Stimulated activated naive CD8-positive, alpha-beta T cell treated with anti-CD3 and anti-CD28 coated beads, Interleukin-15, amount 100 ng/mL, for 72 hours (primary cell): ENCODE measurements around the gene FOXP1.

Experiments used
- ATAC-seq: fragments of 150-1000 bp; cut with Tn5 transposase; 2 replicates; pipeline ENCODE4 v1.10.0; 2021; ENCODE audit warnings: mild to moderate bottlenecking, moderate library complexity
- DNase-seq, 2 donors: peaks; one replicate each; pipeline ENCODE4 v3.0.0; 2021 to 2022
- H3K27ac Mint-ChIP-seq, 2 donors: one replicate each; pipeline ENCODE4 v1.8.0; 2022; ENCODE audit warnings: mild to moderate bottlenecking in 2 of 2, mixed read lengths in 2 of 2, moderate library complexity in 2 of 2
- H3K27me3 Mint-ChIP-seq: one replicate; pipeline ENCODE4 v1.8.0; 2022; ENCODE audit warnings: mixed read lengths
- H3K4me1 Mint-ChIP-seq: one replicate; pipeline ENCODE4 v1.8.0; 2022; ENCODE audit warnings: mild to moderate bottlenecking, mixed read lengths
- H3K4me3 Mint-ChIP-seq, 2 donors: one replicate each; pipeline ENCODE4 v1.8.0; 2022; ENCODE audit warnings: mild to moderate bottlenecking in 2 of 2, mixed read lengths in 2 of 2, moderate library complexity in 1 of 2
- H3K9me3 Mint-ChIP-seq, 2 donors: one replicate each; pipeline ENCODE4 v1.8.0; 2022; ENCODE audit warnings: mixed read lengths in 2 of 2

FOXP1 gene

GRCh38 chr3:71360764-71361163 lies 222.8 kb downstream of the FOXP1 start:
- Mint-ChIP-seq H3K4me1 (peaks cover 87% of the 10 kb centered on the region), H3K27ac (peak overlapping the region; percentile 38 to 86), H3K27me3 (no peaks in the 10 kb centered on the region), H3K9me3 (no peaks in the 10 kb centered on the region), H3K4me3 (peak overlapping the region; percentile 64 to 74)
- ATAC-seq (peak; percentile 78), DNase-seq (peak in 1 of 2 donors; percentile 34)

DNA sequence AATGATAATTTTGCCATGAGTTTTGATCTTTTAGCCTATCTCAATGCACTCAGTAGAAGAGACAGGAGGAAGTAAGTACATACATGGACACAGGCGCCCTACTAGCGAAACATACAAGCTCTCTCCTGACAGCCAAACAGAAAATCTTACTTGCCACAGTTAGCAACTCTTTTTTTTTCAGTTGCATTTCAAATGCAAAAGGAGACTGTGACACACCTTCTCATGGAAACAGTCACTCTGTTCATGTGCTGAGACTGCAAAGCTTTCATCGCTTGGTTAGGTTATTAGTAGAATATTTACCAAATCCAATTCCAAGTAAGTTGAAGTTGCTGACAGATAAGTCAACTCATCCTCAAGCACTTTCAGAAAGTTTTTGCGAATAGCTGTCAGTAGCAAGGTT lies 223.3 kb downstream of the FOXP1 start:
- Mint-ChIP-seq H3K9me3 (no peaks in the 10 kb centered on the region), H3K4me1 (peaks cover 87% of the 10 kb centered on the region), H3K27ac (peak overlapping the region; percentile 38 to 86), H3K27me3 (no peaks in the 10 kb centered on the region), H3K4me3 (peak overlapping the region; percentile 64 to 74)
- DNase-seq (no peak), ATAC-seq (peak; percentile 65)

DNA sequence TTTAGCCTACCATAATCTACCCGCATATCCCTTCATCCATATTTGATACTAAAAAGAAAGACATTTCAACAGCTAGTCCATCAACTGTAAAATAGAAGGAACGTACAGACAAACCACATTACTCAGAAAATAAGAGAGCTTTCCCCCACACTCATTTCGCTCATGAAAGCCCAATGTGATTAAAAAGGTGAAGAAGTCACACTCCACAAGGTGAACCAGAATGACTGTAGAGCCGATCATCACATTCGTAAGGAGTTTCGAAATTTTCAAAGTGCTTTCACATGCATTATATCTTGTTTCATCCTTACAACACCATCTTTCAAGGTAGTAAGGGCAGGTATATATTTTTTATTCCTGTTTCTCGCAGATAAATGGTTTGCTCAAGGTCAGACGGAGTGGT lies 225.3 kb downstream of the FOXP1 start:
- Mint-ChIP-seq H3K9me3 (no peaks in the 10 kb centered on the region), H3K27me3 (no peaks in the 10 kb centered on the region), H3K4me1 (peaks cover 80% of the 10 kb centered on the region), H3K27ac (peak overlapping the region in 1 of 2 donors; percentile 17), H3K4me3 (peak overlapping the region; percentile 19 to 54)
- DNase-seq, result peak in 1 of 2 donors; percentile 45
- peak; percentile 84 for ATAC-seq

DNA sequence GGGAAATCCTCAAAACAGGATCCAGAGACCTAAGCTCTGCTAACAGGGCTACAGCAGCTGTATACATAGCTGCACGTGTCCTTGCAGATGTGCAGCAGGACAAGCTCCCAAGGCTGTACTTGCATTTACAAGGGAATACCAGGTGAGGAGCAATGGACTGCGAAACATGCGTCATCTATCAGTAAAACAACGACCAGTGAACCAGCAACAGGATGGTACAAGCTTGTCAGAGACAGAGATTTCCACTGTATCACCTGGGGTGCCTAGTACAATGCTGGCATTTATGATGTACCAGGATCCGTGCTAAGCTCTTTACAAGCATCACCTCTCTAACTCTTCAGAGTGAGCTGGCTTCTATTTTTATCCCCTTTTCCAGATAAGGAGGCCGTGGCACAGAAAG lies 227.3 kb downstream of the FOXP1 start:
- peaks cover 79% of the 10 kb centered on the region for H3K4me1 Mint-ChIP-seq
- DNase-seq (no peak), ATAC-seq (no peak)
- H3K9me3 Mint-ChIP-seq, result no peaks in the 10 kb centered on the region
- H3K4me3 Mint-ChIP-seq, result no peak overlapping the region
- H3K27ac Mint-ChIP-seq, result no peak overlapping the region
- H3K27me3 Mint-ChIP-seq, result no peaks in the 10 kb centered on the region

DNA sequence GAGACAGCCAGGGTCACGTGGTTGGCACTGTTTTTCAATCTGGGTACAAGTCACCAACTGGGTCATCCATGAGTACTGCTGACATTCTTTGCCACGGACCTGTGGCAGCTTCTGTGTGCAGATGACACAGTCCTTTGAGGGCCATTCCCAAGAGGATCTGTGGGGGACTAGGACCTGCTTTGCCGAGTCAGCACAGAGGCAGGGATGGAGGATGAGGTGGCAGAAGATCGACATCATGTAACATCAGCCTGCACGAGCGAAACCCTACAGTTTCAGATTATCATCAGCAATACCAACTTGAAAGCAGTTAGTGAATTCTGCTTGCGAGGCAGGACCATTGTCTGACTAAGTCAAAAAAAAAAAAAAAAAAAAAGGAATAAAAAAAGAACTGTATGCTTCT lies 227.7 kb downstream of the FOXP1 start:
- peaks cover 79% of the 10 kb centered on the region for H3K4me1 Mint-ChIP-seq
- peak overlapping the region; percentile 3 to 46 for H3K4me3 Mint-ChIP-seq
- H3K9me3 Mint-ChIP-seq, result no peaks in the 10 kb centered on the region
- ATAC-seq, result peak; percentile 15
- peak in 1 of 2 donors; percentile 22 for DNase-seq
- peak overlapping the region in 1 of 2 donors; percentile 47 for H3K27ac Mint-ChIP-seq
- H3K27me3 Mint-ChIP-seq, result no peaks in the 10 kb centered on the region

- H3K4me3 Mint-ChIP-seq, result no peak overlapping the region
Observed at GRCh38 chr3:71355037-71355436, 228.5 kb downstream of the FOXP1 start.

DNA sequence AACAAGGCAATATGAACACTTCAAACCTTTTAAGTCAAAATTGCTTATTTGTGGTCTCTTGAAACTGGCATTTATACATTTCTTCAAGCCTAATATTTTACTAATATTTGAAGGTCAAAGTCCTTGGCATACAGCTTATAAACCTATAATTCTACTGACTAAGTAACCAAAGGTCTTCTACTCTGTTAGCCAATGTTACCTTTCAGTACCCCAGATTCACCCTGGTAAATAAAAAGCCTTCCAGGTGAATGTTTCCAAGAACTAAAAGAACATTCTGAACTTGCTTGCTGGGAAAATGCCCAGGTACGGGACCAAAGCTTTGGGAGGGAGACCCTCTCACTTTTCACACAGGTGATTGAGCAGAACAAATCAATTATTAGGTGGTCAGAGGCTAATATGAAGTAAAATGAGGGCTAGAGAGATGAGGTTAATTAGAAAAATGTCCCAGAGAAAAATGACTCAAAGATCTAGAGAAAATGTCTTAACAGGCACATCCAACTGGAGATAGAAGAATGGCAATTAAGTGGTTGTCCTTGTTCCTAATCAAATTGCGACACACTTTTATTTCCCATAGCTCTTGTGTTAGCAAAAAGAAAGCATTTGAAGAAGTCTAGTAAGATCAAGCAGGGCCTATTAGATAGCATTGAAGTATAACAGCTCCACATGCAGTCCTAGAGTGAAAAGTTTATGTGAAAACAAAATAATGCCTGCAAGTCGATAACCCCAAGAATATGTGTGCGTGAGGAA lies 232.0 kb downstream of the FOXP1 start:
- Mint-ChIP-seq H3K4me1 (peaks cover 76% of the 10 kb centered on the region), H3K4me3 (no peak overlapping the region), H3K9me3 (no peaks in the 10 kb centered on the region), H3K27me3 (no peaks in the 10 kb centered on the region), H3K27ac (no peak overlapping the region)
- no peak for DNase-seq
- no peak for ATAC-seq

More at GRCh38 chr3:71355037-71355436, 228.5 kb downstream of the FOXP1 start:
- Mint-ChIP-seq H3K27me3 (no peaks in the 10 kb centered on the region), H3K4me1 (peaks cover 79% of the 10 kb centered on the region), H3K27ac (no peak overlapping the region), H3K9me3 (no peaks in the 10 kb centered on the region)
- no peak for ATAC-seq
- DNase-seq, result no peak

- DNase-seq, result no peak
- no peak overlapping the region for H3K4me3 Mint-ChIP-seq
- no peaks in the 10 kb centered on the region for H3K27me3 Mint-ChIP-seq
Observed at GRCh38 chr3:71350998-71351397, 232.5 kb downstream of the FOXP1 start.

GRCh38 chr3:71348831-71349230 lies 234.7 kb downstream of the FOXP1 start:
- Mint-ChIP-seq H3K27me3 (no peaks in the 10 kb centered on the region), H3K9me3 (no peaks in the 10 kb centered on the region), H3K27ac (no peak overlapping the region), H3K4me1 (peaks cover 60% of the 10 kb centered on the region), H3K4me3 (no peak overlapping the region)
- DNase-seq (no peak), ATAC-seq (peak; percentile 55)

More at GRCh38 chr3:71350998-71351397, 232.5 kb downstream of the FOXP1 start:
- H3K27ac Mint-ChIP-seq, result peak overlapping the region in 1 of 2 donors; percentile 27
- ATAC-seq, result no peak
- no peaks in the 10 kb centered on the region for H3K9me3 Mint-ChIP-seq
- H3K4me1 Mint-ChIP-seq, result peaks cover 72% of the 10 kb centered on the region

DNA sequence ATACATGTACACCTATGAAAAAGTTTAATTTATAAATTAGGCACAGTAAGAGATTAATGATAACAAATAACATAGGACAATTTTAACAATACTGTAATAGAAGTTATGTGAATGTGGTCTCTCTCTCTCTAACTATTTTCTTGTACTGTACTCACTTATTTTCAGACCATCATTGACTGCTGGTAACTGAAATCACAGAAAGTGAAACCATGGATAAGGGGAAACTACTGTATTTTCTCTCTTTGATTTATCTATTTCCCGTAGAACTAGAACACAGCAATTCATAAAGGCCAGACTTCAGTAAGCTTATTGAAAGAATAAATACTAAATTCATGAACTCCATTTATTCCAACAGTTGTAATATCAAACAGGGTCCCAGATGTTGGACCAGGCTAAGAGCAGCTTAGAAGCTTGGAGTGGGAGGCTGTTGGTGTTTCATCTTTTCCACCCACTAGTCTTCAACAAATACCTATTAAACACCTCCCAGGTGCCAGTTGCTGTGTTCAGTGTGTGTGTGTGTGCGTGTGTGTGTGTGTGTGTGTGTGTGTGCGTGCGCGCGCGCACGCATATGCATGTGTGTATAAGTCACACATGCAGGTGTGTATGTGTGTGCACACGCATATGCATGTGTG lies 235.4 kb downstream of the FOXP1 start:
- H3K4me3 Mint-ChIP-seq, result peak overlapping the region; percentile 43 to 44
- no peaks in the 10 kb centered on the region for H3K9me3 Mint-ChIP-seq
- H3K27me3 Mint-ChIP-seq, result no peaks in the 10 kb centered on the region
- DNase-seq, result no peak
- peaks cover 59% of the 10 kb centered on the region for H3K4me1 Mint-ChIP-seq
- ATAC-seq, result no peak
- H3K27ac Mint-ChIP-seq, result peak overlapping the region; percentile 3 to 76

DNA sequence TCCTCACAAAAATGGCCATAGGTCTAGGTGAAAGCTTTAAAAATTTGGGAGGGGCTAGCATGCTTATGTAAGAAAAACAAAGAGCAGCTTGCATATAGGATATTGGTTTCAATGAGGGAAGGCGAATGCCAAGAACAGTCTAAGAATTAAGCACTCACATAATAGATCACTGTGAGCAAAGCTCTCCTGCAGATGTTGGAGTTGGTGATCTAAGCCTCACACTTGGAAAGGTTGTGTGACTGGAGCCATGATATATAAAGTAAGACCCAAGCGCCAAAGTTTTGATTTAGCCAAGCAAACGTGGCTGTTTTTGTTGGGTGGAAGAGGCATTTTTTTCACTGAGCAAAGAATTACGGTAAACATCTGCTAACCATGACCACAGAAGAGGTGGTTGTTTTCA lies 237.5 kb downstream of the FOXP1 start:
- Mint-ChIP-seq H3K4me1 (peaks cover 45% of the 10 kb centered on the region), H3K9me3 (peaks cover 4 to 6% of the 10 kb centered on the region in 2 donors), H3K27me3 (no peaks in the 10 kb centered on the region), H3K4me3 (no peak overlapping the region), H3K27ac (no peak overlapping the region)
- ATAC-seq, result no peak
- DNase-seq, result no peak

DNA sequence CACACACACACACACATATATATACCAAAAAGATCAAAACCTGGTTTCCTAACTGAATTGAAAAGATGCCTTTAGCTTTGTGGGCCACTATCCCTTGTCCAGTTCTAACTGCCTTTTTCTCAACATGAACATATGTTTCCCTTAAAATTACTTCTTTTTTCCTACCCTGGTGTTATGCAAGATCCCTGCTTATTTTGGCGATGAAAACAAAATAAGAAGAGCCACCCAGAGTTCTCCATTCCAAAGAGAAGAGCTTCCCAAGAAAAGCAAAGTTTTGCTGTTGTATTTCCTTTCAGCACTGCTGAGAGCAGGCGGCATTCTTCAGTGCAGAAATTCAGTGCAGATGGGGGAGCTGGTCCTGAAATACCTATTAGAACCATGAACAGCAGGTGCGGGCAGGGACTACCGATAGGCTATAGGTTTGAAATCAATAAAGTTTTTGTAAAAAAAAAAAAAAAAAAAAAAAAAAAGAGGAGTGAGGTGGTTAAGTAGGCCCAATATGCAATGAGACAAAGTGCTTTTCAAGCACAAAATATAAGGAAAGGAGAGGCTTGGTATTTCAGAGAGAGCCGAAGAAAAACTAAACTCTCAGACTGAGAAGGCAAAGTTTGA lies 238.0 kb downstream of the FOXP1 start:
- H3K27ac Mint-ChIP-seq, result no peak overlapping the region
- DNase-seq (no peak), ATAC-seq (no peak)
- no peaks in the 10 kb centered on the region for H3K27me3 Mint-ChIP-seq
- H3K4me1 Mint-ChIP-seq, result peaks cover 40% of the 10 kb centered on the region
- peaks cover 9% of the 10 kb centered on the region in 2 donors for H3K9me3 Mint-ChIP-seq
- no peak overlapping the region for H3K4me3 Mint-ChIP-seq

DNA sequence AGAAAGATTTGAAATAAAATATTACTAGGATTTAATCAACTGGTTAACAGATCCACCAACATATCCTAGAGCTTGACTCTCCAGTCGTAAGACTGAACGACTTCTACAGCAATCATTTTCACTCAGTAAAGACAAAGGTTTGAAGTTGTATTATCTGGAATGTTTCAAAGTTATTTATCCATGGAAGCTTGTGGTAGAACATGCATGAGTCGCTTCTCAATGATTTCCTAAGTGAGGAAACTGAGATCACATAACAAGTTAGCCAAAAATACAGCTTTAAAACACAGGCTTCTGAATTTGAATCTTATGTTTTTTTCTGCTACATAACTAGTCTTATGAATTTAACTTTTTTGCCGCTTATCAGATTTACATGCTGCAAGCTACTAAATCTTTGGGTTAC lies 241.8 kb downstream of the FOXP1 start:
- H3K27ac Mint-ChIP-seq, result no peak overlapping the region
- DNase-seq, result no peak
- H3K4me3 Mint-ChIP-seq, result no peak overlapping the region
- ATAC-seq, result no peak
- H3K4me1 Mint-ChIP-seq, result peaks cover 33% of the 10 kb centered on the region
- peaks cover 9% of the 10 kb centered on the region in 2 donors for H3K9me3 Mint-ChIP-seq
- no peaks in the 10 kb centered on the region for H3K27me3 Mint-ChIP-seq

GRCh38 chr3:71339049-71339448 lies 244.5 kb downstream of the FOXP1 start:
- Mint-ChIP-seq H3K4me3 (no peak overlapping the region), H3K27me3 (no peaks in the 10 kb centered on the region), H3K27ac (no peak overlapping the region), H3K9me3 (peaks cover 9% of the 10 kb centered on the region in 2 donors), H3K4me1 (peaks cover 31% of the 10 kb centered on the region)
- DNase-seq (no peak), ATAC-seq (no peak)

GRCh38 chr3:71332813-71333212 lies 250.7 kb downstream of the FOXP1 start:
- H3K27me3 Mint-ChIP-seq, result no peaks in the 10 kb centered on the region
- H3K4me3 Mint-ChIP-seq, result no peak overlapping the region
- DNase-seq (no peak), ATAC-seq (no peak)
- H3K27ac Mint-ChIP-seq, result peak overlapping the region in 1 of 2 donors; percentile 79
- H3K4me1 Mint-ChIP-seq, result peaks cover 35% of the 10 kb centered on the region
- H3K9me3 Mint-ChIP-seq, result peaks cover 6% of the 10 kb centered on the region in 2 donors

DNA sequence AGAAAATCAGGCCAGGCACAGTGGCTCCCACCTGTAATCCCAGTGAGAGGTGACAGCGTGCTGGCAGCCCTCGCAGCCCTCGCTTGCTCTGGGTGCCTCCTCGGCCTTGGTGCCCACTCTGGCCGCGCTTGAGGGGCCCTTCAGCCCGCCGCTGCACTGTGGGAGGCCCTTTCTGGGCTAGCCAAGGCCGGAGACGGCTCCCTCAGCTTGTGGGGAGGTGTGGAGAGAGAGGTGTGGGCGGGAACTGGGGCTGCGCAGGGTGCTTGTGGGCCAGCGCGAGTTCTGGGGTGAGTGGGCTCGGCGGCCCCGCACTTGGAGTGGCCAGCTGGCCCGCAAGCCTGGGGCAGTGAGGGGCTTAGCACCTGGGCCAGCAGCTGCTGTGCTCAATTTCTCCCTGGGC lies 252.6 kb downstream of the FOXP1 start:
- DNase-seq (no peak), ATAC-seq (no peak)
- no peak overlapping the region for H3K4me3 Mint-ChIP-seq
- peaks cover 6% of the 10 kb centered on the region in 2 donors for H3K9me3 Mint-ChIP-seq
- H3K4me1 Mint-ChIP-seq, result peaks cover 27% of the 10 kb centered on the region
- H3K27ac Mint-ChIP-seq, result no peak overlapping the region
- H3K27me3 Mint-ChIP-seq, result no peaks in the 10 kb centered on the region
